Measurements from ENCODE around the gene SLFNL1. TPM values are rescaled to one million over a fixed set of nuclear protein-coding genes. Genes with fewer than 3 reads are reported as not detected.
A peak's percentile ranks its signal among the peaks of the same experiment; 100 is the strongest.

Gene SLFNL1
- 0.22 TPM for total RNA-seq
- long read RNA-seq, result 0 reads

- ATAC-seq (ENCODE audit: poor library complexity) (peak; percentile 31), DNase-seq (peak; percentile 56)
- intact Hi-C loops (cut with DNase I), result no loop called here
Observed at GRCh38 chr1:41021526-41022308, at the start of gene SLFNL1. SLFNL1 (minus strand) TSS chr1:41021725; CDS start chr1:41020660, 1,065 bp downstream.

GRCh38 chr1:41056907-41057306, 35.4 kb upstream of the SLFNL1 start:
- no peak for DNase-seq
- intact Hi-C loops (cut with DNase I), result no loop called here
- ATAC-seq (ENCODE audit: poor library complexity), result no peak

GRCh38 chr1:41053316-41053715, 31.8 kb upstream of the SLFNL1 start:
- intact Hi-C loops (cut with DNase I), result no loop called here
- no peak for ATAC-seq (ENCODE audit: poor library complexity)
- no peak for DNase-seq

GRCh38 chr1:41051022-41051421, 29.5 kb upstream of the SLFNL1 start:
- intact Hi-C loops (cut with DNase I), result no loop called here
- ATAC-seq (ENCODE audit: poor library complexity) (no peak), DNase-seq (no peak)

- DNase-seq (no peak), ATAC-seq (ENCODE audit: poor library complexity) (no peak)
- intact Hi-C loops (cut with DNase I), result no loop called here
Observed at GRCh38 chr1:41048540-41048939, 27.0 kb upstream of the SLFNL1 start.

- DNase-seq, result no peak
- intact Hi-C loops (cut with DNase I), result no loop called here
- peak; percentile 32 for ATAC-seq (ENCODE audit: poor library complexity)
Observed at GRCh38 chr1:41046347-41046775, 24.8 kb upstream of the SLFNL1 start.

GRCh38 chr1:41045740-41046139, 24.2 kb upstream of the SLFNL1 start:
- ATAC-seq (ENCODE audit: poor library complexity), result peak; percentile 91

GRCh38 chr1:41044187-41044586, 22.7 kb upstream of the SLFNL1 start:
- DNase-seq (no peak), ATAC-seq (ENCODE audit: poor library complexity) (no peak)
- intact Hi-C loops (cut with DNase I), result no loop called here

More at GRCh38 chr1:41045740-41046139, 24.2 kb upstream of the SLFNL1 start:
- intact Hi-C loops (cut with DNase I), result no loop called here
- DNase-seq, result peak; percentile 49

GRCh38 chr1:41041614-41042270, 20.2 kb upstream of the SLFNL1 start:
- intact Hi-C loops (cut with DNase I), result no loop called here
- DNase-seq (no peak), ATAC-seq (ENCODE audit: poor library complexity) (no peak)

- ATAC-seq (ENCODE audit: poor library complexity) (no peak), DNase-seq (no peak)
- intact Hi-C loops (cut with DNase I), result no loop called here
Observed at GRCh38 chr1:41038110-41038509, 16.6 kb upstream of the SLFNL1 start.

GRCh38 chr1:41037116-41037903, 15.8 kb upstream of the SLFNL1 start:
- ATAC-seq (ENCODE audit: poor library complexity), result no peak
- no peak for DNase-seq
- intact Hi-C loops (cut with DNase I), result no loop called here

GRCh38 chr1:41033272-41033671, 11.7 kb upstream of the SLFNL1 start:
- intact Hi-C loops (cut with DNase I), result no loop called here
- DNase-seq (no peak), ATAC-seq (ENCODE audit: poor library complexity) (no peak)

GRCh38 chr1:41032147-41032546, 10.6 kb upstream of the SLFNL1 start:
- ATAC-seq (ENCODE audit: poor library complexity) (no peak), DNase-seq (no peak)
- intact Hi-C loops (cut with DNase I), result no loop called here

GRCh38 chr1:41030872-41031616, 9.5 kb upstream of the SLFNL1 start:
- ATAC-seq (ENCODE audit: poor library complexity) (no peak), DNase-seq (no peak)
- intact Hi-C loops (cut with DNase I), result no loop called here

- ATAC-seq (ENCODE audit: poor library complexity) (no peak), DNase-seq (no peak)
- intact Hi-C loops (cut with DNase I), result no loop called here
Observed at GRCh38 chr1:41028034-41028642, 6.6 kb upstream of the SLFNL1 start.

- DNase-seq (no peak), ATAC-seq (ENCODE audit: poor library complexity) (no peak)
- intact Hi-C loops (cut with DNase I), result no loop called here
Observed at GRCh38 chr1:41025979-41026819, 4.7 kb upstream of the SLFNL1 start.

- intact Hi-C loops (cut with DNase I), result no loop called here
- no peak for ATAC-seq (ENCODE audit: poor library complexity)
Observed at GRCh38 chr1:41024953-41025352, 3.4 kb upstream of the SLFNL1 start.

More at GRCh38 chr1:41024953-41025352, 3.4 kb upstream of the SLFNL1 start:
- no peak for DNase-seq

Measured in Right ventricle myocardium superior (tissue), 1 donor.